ENCODE measurements around the gene LRP1B. TPM values are rescaled to one million over a fixed set of nuclear protein-coding genes. Genes with fewer than 3 reads are reported as not detected.

Gene LRP1B
- total and polyA plus RNA-seq, 2 of the 8 experiments (the other 6 are each of a cell fraction or from before 2014, with no cell fraction given) = 0.03 TPM; not detected in 1

DNA sequence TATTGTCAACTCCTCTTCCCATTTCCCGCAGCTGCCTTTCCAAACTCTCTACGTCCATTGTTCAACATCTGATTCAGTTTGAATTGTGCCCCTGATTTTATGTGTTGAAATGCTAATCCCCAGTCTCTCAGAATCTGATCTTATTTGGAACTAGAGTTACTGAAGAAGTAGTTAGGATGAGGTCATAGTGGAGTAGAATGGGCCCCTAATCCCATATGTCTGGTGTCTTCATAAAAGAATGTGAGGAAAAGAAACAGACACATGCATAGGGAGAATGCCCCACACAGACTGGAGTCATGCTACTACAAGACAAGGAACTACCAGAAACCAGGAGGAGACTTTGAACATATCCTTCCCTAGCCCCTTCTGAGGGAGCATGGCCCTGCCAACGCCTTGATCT, 99.2 kb downstream of the LRP1B start (continued):
- TF ChIP-seq SRF (IDR thresholded peaks at IDR 0.05; ENCODE audit: low read depth, low read length) (no peak), SAP30 (IDR thresholded peaks at IDR 0.05; ENCODE audit: insufficient read depth, insufficient replicate concordance, low read length) (no peak)

Data from H1 (cell line).